KOPT-K1 (cell line): ENCODE data around the gene RNGTT.

Experiments
- H3K27ac ChIP-seq: fragments of 200-600 bp; sonication (generic); 2 replicates; pipeline ENCODE4 v1.5.1; 2016; ENCODE audit warnings: antibody characterized with exemption, mild to moderate bottlenecking, low read depth, low read length; ENCODE audit not compliant: poor library complexity, severe bottlenecking
- H3K36me3 ChIP-seq: fragments of 200-600 bp; sonication (generic); 2 replicates; pipeline ENCODE4 v1.5.1; 2017; ENCODE audit warnings: antibody characterized with exemption, mild to moderate bottlenecking, low read length, moderate library complexity; ENCODE audit not compliant: insufficient read depth
- H3K9me3 ChIP-seq: fragments of 200-600 bp; sonication (generic); 2 replicates; pipeline ENCODE4 v1.5.1; 2017; ENCODE audit warnings: antibody characterized with exemption, low read length, mild to moderate bottlenecking; ENCODE audit not compliant: insufficient read depth, poor library complexity, severe bottlenecking

The RNGTT gene

DNA sequence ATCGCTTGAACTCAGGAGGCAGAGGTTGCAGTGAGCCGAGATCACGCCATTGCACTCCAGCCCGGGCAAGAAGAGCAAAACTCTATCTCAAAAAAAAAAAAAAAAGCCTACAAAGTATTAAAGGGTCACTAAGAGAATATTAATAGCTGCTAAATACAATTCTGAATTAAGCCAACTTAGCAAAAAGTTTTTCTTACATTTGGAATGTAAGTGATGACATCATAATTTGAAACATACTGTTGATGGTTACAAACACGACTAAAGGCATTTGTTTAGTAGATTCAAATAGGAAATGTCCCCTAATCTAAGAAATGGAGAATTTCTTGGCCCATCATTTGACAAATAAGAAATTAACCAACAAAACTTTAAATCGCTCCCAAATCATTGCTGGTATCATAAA is 282.8 kb downstream of the RNGTT start:
- no peaks in the 10 kb centered on the region for H3K36me3 ChIP-seq

DNA sequence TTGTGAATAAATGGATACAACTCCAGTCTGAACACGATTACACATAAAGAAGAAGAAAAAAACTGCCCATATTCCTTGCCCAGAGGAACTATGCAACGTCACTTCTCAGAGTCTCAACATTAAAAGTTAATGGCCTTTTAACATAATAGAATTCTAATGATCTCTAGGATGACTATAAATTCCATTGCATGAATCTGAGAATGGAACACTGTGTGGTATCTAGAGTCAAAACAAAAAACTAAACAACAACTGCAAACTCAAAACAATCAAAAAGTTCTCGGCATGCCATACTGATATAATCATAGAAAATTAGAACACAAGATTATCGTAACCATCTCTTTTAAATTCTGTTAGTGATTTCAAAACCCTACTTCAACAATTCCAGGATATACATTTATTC is 283.6 kb downstream of the RNGTT start:
- Histone ChIP-seq H3K36me3 (no peaks in the 10 kb centered on the region), H3K27ac (no peak overlapping the region), H3K9me3 (no peaks in the 10 kb centered on the region)

More for the DNA sequence above, 282.8 kb downstream of the RNGTT start:
- H3K9me3 ChIP-seq, result no peaks in the 10 kb centered on the region
- H3K27ac ChIP-seq, result no peak overlapping the region

DNA sequence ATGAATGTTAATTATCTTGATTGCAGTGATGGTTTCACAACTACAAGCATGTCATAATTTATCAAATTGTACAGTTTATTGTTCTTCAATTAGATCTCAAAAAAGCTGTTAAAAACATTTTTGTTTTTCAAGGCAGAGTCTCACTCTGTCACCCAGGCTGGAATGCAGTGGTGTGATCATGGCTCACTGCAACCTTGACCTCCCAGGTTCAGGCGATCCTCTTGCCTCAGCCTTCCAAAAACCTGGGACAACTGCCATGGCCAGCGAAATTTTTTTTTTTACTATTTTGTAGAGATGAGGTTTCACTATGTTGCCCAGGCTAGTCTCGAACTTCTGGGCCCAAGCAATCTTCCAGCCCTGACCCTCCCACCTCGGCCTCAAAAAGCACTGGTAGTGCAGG is 286.1 kb downstream of the RNGTT start:
- Histone ChIP-seq H3K27ac (no peak overlapping the region), H3K9me3 (peaks cover 13% of the 10 kb centered on the region), H3K36me3 (no peaks in the 10 kb centered on the region)

DNA sequence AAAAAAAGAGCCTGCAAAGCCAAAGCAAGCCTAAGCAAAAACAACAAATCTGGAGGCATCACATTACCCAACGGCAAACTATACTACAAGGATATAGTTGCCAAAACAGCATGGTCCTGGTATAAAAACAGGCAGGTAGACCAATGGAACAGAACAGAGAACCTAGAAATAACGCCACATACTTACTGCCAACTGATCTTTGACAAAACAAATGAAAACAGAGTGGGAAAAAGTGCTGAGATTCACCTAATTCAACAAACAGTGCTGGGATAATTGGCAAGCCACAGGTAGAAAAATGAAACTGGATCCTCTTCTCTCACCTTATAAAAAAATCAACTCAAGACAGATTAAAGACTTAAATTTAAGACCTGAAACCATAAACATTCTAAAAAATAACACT is 291.8 kb downstream of the RNGTT start:
- H3K9me3 ChIP-seq, result peaks cover 57% of the 10 kb centered on the region
- peaks cover 32% of the 10 kb centered on the region; the same call in 1 of the 2 replicates for H3K36me3 ChIP-seq
- H3K27ac ChIP-seq, result no peak overlapping the region

DNA sequence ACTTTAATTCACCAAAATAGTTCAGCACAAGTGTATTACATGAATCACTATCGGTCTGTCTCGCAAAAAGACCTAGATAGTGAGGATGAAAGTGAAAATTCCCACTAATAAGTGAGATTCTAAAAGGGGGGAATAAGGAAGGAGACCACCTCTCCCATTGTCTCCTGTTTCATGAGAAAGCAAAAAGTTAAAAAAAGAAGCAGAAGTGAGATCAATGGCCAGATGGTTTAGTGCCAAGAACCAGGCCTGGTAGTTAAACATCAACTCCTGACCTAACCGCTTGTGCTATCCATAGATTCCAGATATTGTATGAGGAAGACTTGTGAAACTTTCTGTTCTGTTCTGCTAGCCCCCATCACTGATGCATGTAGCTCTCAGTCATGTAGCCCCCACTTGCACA is 293.0 kb downstream of the RNGTT start:
- Histone ChIP-seq H3K36me3 (peaks cover 32% of the 10 kb centered on the region; the same call in 1 of the 2 replicates), H3K9me3 (peaks cover 66% of the 10 kb centered on the region), H3K27ac (no peak overlapping the region)

DNA sequence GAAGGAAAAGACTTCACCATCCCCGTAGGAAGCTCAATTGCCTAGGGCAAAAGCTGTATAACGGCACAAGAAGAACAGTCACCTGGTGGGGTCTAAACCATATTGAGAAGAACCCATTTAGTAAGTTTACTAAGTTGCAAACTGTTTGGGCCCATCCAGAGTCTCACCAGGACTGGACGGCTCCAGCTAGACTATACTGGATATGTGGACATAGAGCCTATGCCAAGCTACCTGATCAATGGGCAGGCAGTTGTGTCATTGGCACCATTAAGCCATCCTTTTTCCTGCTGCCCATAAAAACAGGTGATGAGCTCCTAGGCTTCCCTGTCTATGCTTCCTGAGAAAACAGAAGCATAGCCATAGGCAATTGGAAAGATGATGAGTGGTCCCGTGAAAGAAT is 293.9 kb downstream of the RNGTT start:
- Histone ChIP-seq H3K9me3 (peaks cover 73% of the 10 kb centered on the region), H3K36me3 (peaks cover 32% of the 10 kb centered on the region; the same call in 1 of the 2 replicates), H3K27ac (no peak overlapping the region)

DNA sequence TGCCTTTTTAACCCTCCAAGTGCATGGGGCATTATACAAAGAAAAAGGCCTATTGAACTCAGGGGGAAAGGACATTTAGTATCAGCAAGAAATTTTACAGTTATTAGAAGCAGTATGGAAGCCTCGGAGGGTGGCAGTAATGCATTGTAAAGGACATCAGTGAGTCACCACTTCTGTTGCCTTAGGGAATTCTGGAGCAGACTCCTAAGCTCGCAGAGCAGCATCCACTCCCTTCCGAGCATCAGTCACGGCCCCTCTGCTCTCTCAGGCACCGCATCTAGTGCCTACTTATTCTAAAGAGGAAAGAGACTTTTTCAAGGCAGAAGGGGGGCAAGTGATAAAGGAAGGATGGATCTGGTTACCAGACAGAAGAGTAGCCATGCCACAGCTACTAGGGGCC is 296.5 kb downstream of the RNGTT start:
- H3K9me3 ChIP-seq, result peaks cover 86% of the 10 kb centered on the region
- H3K36me3 ChIP-seq, result peaks cover 46% of the 10 kb centered on the region; the same call in 1 of the 2 replicates
- H3K27ac ChIP-seq, result no peak overlapping the region

DNA sequence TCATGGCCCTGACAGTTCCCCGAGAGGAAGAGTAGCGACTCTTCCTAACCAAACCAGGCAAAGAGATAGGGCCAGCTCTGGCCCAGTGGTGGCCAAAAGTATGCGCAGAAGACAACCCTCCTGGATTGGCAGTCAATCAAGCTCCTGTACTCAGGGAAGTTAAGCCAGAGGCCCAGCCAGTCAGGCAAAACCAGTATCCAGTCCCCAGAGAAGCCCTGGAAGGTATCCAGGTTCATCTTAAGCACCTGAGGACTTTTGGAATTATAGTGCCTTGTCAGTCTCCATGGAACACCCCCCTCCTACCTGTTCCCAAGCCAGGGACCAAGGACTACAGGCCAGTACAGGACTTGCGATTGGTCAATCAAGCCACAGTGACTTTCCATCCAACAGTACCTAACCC is 298.3 kb downstream of the RNGTT start:
- Histone ChIP-seq H3K9me3 (peaks cover 85% of the 10 kb centered on the region), H3K27ac (no peak overlapping the region), H3K36me3 (peaks cover 31% of the 10 kb centered on the region; the same call in 1 of the 2 replicates)

DNA sequence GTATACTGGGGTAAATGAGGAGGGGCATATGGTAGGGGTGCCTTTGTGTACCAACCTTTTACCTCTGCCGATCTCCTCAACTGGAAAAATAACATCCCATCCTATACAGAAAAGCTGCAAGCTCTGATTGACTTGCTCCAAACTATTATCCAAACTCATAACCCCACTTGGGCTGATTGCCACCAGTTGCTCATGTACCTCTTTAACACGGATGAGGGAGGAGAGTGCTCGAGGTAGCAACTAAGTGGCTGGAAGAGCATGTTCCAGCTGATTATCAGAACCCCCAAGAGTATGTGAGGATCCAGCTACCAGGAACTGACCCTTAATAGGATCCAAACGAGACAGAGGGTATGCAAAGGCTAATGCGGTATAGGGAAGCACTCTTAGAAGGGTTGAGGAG is 299.6 kb downstream of the RNGTT start:
- H3K9me3 ChIP-seq, result peaks cover 77% of the 10 kb centered on the region

DNA sequence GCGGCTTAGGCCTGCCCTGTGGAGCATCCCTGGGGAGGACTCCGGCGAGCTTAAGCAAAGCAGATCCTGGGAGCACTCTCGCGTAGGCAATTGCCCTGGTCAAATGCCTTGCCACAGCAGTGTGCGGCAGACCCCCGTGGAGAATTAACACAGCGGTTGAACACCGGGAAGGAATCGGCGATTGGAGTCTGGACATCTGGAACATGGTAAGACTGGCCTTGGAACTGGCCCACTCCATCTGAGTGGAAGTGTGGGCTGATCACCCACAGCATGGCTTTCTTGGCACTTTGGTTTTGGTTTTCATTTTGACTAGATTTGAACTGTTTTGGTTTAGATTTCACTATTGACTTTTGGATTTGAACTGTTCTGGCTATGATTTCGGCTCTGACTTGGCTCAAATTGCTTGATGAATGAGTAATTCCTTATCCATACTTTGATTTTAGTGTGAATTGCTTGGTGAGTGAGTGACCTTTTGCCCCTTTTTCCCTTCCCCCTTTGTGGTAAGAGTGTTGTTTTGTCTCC is 300.7 kb downstream of the RNGTT start:
- H3K36me3 ChIP-seq, result peaks cover 24% of the 10 kb centered on the region; the same call in 1 of the 2 replicates
- H3K9me3 ChIP-seq, result peaks cover 74% of the 10 kb centered on the region
- H3K27ac ChIP-seq, result no peak overlapping the region

More for the DNA sequence above, 299.6 kb downstream of the RNGTT start:
- H3K27ac ChIP-seq, result no peak overlapping the region
- peaks cover 24% of the 10 kb centered on the region; the same call in 1 of the 2 replicates for H3K36me3 ChIP-seq

DNA sequence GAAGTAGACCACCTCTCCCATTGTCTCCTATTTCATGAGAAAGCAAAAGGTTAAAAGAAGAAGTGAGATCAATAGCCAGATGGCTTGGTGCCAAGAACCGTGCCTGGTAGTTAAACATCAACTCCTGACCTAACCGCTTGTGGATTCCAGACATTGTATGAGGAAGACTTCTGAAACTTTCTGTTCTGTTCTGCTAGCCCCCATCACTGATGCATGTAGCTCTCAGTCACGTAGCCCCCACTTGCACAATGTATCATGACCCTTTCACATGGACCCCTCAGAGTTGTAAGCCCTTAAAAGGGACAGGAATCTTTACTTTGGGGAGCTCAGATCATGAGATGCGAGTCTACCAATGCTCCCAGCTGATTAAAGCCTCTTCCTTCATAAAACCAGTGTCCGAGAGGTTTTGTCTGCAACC is 301.2 kb downstream of the RNGTT start:
- H3K36me3 ChIP-seq, result peaks cover 18% of the 10 kb centered on the region; the same call in 1 of the 2 replicates
- H3K9me3 ChIP-seq, result peaks cover 69% of the 10 kb centered on the region
- H3K27ac ChIP-seq, result no peak overlapping the region

DNA sequence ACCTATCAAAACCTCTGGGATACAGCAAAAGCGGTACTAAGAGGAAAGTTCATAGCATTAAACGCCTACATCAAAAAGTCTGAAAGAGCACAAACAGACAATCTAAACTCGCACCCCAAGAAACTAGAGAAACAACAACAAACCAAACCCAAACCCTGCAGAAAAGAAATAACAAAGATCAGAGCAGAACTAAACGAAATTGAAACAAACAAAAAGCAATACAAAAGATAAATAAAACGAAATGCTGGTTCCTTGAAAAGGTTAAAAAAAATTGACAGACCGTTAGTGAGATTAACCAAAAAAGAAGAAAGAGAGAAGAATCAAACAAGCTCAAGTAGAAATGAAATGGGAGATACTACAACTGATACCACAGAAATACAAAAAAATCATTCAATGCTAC is 302.3 kb downstream of the RNGTT start:
- Histone ChIP-seq H3K27ac (no peak overlapping the region), H3K36me3 (peaks cover 15% of the 10 kb centered on the region; the same call in 1 of the 2 replicates)

DNA sequence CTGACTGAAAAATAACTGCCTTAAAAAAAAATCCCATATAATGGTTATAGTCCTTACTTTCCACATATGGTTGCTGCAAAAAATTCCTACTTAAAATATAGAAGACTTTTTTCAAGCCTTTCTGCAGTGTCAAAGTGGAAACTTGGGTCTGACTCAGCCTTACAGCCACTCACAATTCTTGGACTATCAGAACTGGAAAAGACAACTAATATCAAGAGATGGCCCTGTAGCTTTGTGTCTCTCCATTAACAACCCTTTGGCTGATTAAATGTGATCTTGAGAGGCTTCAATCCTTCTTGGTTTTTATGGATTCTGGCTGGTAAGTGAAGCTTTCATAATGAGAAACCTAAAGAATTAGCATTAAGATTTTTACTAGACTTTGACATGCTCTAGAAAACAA is 307.8 kb downstream of the RNGTT start:
- no peaks in the 10 kb centered on the region for H3K36me3 ChIP-seq
- no peak overlapping the region for H3K27ac ChIP-seq
- peaks cover 14% of the 10 kb centered on the region for H3K9me3 ChIP-seq

More for the DNA sequence above, 302.3 kb downstream of the RNGTT start:
- peaks cover 67% of the 10 kb centered on the region for H3K9me3 ChIP-seq

DNA sequence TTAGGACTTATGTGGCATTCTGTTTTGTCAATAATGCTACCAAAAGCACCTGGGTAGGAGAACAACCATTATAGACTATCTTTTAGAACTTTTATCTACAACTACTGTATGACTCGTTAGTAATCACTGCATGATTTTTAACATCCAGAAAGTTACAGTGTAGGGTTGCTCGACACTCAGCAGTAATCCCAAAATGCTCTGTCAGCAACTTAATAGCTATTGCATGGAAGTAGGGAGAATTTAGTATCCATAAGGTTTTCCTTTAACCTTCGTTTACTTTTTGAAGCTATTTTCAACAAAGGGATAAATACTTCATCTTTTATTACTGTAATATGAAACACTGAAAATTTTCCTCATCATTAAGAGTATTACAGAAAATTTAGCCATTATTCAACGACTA is 309.5 kb downstream of the RNGTT start:
- Histone ChIP-seq H3K9me3 (peaks cover 4% of the 10 kb centered on the region), H3K36me3 (no peaks in the 10 kb centered on the region), H3K27ac (no peak overlapping the region)

DNA sequence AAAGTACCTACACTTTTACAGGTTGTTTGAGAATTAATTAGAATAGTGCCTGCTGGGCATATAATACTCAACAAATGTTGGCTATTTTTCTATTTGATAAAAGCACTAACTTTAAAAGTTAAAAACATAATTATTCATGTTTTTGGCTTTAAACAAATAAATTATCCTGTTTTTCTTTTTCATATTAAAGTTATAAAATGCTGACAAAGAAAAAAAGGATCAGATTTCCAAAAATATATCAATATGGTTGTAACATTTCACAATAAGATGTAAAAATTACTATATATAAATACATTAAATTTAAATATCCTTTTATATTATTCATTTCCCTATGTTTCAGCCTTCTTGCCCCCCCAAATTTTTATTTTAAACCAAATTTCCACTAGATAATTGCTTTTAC is 312.0 kb downstream of the RNGTT start:
- H3K36me3 ChIP-seq, result no peaks in the 10 kb centered on the region
- H3K27ac ChIP-seq, result no peak overlapping the region
- no peaks in the 10 kb centered on the region for H3K9me3 ChIP-seq

DNA sequence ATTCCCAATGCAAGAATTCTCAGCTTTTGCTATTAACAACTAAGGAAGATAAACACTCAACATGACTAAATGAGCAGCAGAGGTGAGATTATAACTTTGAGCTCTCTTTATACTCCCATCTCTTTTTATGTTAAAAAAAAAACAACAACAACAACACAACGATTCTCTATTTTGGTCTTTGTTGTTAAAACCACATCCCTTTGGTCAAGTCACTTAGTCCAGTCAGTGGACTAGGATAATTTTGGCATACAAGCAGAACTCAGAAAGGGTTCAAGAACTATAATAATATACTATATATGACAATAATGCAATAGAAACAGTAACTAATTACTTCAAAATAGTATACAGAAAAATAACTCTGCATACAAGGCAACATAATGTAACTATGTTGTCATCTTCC is 312.4 kb downstream of the RNGTT start:
- no peak overlapping the region for H3K27ac ChIP-seq
- no peaks in the 10 kb centered on the region for H3K36me3 ChIP-seq
- no peaks in the 10 kb centered on the region for H3K9me3 ChIP-seq
